Measurements from ENCODE around the gene REG3G. TPM values are rescaled to one million over a fixed set of nuclear protein-coding genes. Genes with fewer than 3 reads are reported as not detected.

Gene REG3G
- total RNA-seq, 1 donor from 2014 or later = not detected

GRCh38 chr2:79065201-79065600 lies 39.7 kb downstream of the REG3G start:
- no peaks in the 10 kb centered on the region for H3K36me3 Mint-ChIP-seq (ENCODE audit: low read depth)
- no peak overlapping the region for H3K27ac Mint-ChIP-seq (ENCODE audit: unreplicated experiment)
- H3K9me3 Mint-ChIP-seq = peaks cover 2% of the 10 kb centered on the region
- TF ChIP-seq, protein P1, sequence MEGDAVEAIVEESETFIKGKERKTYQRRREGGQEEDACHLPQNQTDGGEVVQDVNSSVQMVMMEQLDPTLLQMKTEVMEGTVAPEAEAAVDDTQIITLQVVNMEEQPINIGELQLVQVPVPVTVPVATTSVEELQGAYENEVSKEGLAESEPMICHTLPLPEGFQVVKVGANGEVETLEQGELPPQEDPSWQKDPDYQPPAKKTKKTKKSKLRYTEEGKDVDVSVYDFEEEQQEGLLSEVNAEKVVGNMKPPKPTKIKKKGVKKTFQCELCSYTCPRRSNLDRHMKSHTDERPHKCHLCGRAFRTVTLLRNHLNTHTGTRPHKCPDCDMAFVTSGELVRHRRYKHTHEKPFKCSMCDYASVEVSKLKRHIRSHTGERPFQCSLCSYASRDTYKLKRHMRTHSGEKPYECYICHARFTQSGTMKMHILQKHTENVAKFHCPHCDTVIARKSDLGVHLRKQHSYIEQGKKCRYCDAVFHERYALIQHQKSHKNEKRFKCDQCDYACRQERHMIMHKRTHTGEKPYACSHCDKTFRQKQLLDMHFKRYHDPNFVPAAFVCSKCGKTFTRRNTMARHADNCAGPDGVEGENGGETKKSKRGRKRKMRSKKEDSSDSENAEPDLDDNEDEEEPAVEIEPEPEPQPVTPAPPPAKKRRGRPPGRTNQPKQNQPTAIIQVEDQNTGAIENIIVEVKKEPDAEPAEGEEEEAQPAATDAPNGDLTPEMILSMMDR (conservative IDR thresholded peaks at IDR 0.05) = no peak
- no peak overlapping the region for H3K4me3 Mint-ChIP-seq
- H3K27me3 Mint-ChIP-seq (ENCODE audit: low read depth) = peaks cover 3% of the 10 kb centered on the region
- no peak for DNase-seq (ENCODE audit: low read depth, low spot score)
- no peaks in the 10 kb centered on the region for H3K4me1 Mint-ChIP-seq

GRCh38 chr2:79071078-79071477 lies 45.6 kb downstream of the REG3G start:
- no peak for DNase-seq (ENCODE audit: low read depth, low spot score)
- TF ChIP-seq, protein P1 (conservative IDR thresholded peaks at IDR 0.05) = no peak
- H3K36me3 Mint-ChIP-seq (ENCODE audit: low read depth) = no peaks in the 10 kb centered on the region

More at GRCh38 chr2:79071078-79071477, 45.6 kb downstream of the REG3G start:
- Mint-ChIP-seq H3K9me3 (no peaks in the 10 kb centered on the region), H3K27ac (ENCODE audit: unreplicated experiment) (no peak overlapping the region), H3K4me1 (no peaks in the 10 kb centered on the region), H3K27me3 (ENCODE audit: low read depth) (no peaks in the 10 kb centered on the region), H3K4me3 (no peak overlapping the region)

Other genes with a start within 250 kb of the REG3G start
- gene REG1B, start 62.3 kb downstream of the REG3G start, total RNA-seq = not detected in 2 replicates
- not detected in 2 replicates for gene REG1A, start 94.8 kb downstream of the REG3G start, total RNA-seq
- not detected in 2 replicates for gene REG3A, start 134.1 kb downstream of the REG3G start, total RNA-seq